ENCODE data around the gene MICALL1. TPM values are rescaled to one million over a fixed set of nuclear protein-coding genes. Genes with fewer than 3 reads are reported as not detected.
A peak's percentile ranks its signal among the peaks of the same experiment; 100 is the strongest.
"Not testable (repeated sequence)": the region's sequence is repeated elsewhere in the genome, so short reads cannot be mapped to it uniquely, and the experiment has no call there.

Gene MICALL1
- total RNA-seq, 6 experiments from 2014 or later, result 37.7 to 46.5 (median 40.5) TPM

DNA sequence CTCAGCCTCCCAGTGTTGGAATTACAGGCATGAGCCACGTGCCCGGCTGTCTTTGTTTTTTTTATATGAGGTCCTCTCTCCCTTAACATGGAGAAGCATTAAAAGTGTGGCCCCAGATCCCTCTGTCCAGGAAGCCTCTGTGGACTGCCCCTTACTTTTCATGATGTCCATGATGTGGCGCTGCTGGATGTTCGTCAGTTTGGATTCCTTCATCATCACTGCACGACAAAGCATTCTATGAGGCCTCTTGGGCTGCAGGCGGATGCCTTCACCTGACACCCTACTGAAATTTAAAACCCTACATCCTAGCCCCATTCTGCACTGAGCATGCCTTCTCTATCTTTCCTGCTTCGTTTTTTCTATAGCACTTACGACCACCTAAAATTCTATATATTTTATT, 45.2 kb downstream of the MICALL1 start:
- H3K27me3 Mint-ChIP-seq (ENCODE audit: insufficient read depth), result peaks cover 2% of the 10 kb centered on the region; the same call in 1 of the 2 replicates
- TF ChIP-seq, protein P1, sequence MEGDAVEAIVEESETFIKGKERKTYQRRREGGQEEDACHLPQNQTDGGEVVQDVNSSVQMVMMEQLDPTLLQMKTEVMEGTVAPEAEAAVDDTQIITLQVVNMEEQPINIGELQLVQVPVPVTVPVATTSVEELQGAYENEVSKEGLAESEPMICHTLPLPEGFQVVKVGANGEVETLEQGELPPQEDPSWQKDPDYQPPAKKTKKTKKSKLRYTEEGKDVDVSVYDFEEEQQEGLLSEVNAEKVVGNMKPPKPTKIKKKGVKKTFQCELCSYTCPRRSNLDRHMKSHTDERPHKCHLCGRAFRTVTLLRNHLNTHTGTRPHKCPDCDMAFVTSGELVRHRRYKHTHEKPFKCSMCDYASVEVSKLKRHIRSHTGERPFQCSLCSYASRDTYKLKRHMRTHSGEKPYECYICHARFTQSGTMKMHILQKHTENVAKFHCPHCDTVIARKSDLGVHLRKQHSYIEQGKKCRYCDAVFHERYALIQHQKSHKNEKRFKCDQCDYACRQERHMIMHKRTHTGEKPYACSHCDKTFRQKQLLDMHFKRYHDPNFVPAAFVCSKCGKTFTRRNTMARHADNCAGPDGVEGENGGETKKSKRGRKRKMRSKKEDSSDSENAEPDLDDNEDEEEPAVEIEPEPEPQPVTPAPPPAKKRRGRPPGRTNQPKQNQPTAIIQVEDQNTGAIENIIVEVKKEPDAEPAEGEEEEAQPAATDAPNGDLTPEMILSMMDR (IDR thresholded peaks at IDR 0.05), result 0 out of 2 replicates have a peak, but pooled peaks have one; percentile 22
- peaks cover 28% of the 10 kb centered on the region for H3K4me1 Mint-ChIP-seq (ENCODE audit: low read depth)
- no peaks in the 10 kb centered on the region for H3K9me3 Mint-ChIP-seq
- DNase-seq, result no peak
- H3K36me3 Mint-ChIP-seq (ENCODE audit: low read depth), result peaks cover 8% of the 10 kb centered on the region
- H3K27ac Mint-ChIP-seq, result peak overlapping the region; percentile 42; the same call in 1 of the 2 replicates
- no peak overlapping the region for H3K4me3 Mint-ChIP-seq

DNA sequence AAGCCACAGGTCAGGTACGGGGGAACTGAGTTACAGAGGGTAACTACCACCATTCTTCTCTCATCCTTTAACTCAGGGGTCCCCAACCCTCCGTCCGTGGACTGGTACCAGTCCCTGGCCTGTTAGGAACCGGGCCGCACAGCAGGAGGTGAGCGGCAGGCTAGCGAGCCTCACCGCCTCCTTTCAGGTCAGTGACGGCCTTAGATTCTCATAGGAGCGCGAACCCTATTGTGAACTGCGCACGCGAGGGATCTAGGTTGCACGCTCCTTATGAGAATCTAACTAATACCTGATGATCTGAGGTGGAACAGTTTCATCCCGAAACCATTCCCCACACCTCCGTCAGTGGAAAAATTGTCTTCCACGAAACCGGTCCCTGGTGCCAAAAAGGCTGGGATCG, 46.5 kb downstream of the MICALL1 start:
- not testable (repeated sequence) for H3K27me3 Mint-ChIP-seq (ENCODE audit: insufficient read depth); DNase-seq; H3K9me3 Mint-ChIP-seq
- Mint-ChIP-seq H3K27ac (peak overlapping the region; percentile 90), H3K36me3 (ENCODE audit: low read depth) (peaks cover 18% of the 10 kb centered on the region), H3K4me3 (peak overlapping the region; percentile 98), H3K4me1 (ENCODE audit: low read depth) (peaks cover 28% of the 10 kb centered on the region)

DNA sequence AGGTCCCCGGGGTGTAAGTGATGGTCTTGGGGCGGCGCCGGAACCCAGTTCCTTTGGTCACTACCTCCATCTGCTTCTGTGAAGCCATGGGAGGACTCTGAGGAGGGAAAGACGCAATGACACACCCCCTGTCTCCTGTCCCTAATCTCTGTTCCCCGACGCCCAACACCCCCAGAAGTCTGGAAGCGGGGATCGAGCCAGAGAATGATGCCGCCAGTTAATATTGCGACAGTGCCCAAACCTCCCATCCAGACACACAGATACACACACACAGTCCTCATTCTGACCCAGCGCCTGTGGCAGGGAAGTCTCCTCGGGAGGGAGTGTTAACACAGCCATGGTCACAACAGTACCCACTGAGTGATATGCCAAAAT, 47.0 kb downstream of the MICALL1 start:
- TF ChIP-seq, protein P1 (IDR thresholded peaks at IDR 0.05), result no peak
- H3K27me3 Mint-ChIP-seq (ENCODE audit: insufficient read depth), result peaks cover 5% of the 10 kb centered on the region; the same call in 1 of the 2 replicates
- DNase-seq, result peak; percentile 33
- peaks cover 28% of the 10 kb centered on the region for H3K4me1 Mint-ChIP-seq (ENCODE audit: low read depth)
- H3K27ac Mint-ChIP-seq, result peak overlapping the region; percentile 90
- H3K9me3 Mint-ChIP-seq, result no peaks in the 10 kb centered on the region
- H3K36me3 Mint-ChIP-seq (ENCODE audit: low read depth), result peaks cover 21% of the 10 kb centered on the region
- H3K4me3 Mint-ChIP-seq, result peak overlapping the region; percentile 98

DNA sequence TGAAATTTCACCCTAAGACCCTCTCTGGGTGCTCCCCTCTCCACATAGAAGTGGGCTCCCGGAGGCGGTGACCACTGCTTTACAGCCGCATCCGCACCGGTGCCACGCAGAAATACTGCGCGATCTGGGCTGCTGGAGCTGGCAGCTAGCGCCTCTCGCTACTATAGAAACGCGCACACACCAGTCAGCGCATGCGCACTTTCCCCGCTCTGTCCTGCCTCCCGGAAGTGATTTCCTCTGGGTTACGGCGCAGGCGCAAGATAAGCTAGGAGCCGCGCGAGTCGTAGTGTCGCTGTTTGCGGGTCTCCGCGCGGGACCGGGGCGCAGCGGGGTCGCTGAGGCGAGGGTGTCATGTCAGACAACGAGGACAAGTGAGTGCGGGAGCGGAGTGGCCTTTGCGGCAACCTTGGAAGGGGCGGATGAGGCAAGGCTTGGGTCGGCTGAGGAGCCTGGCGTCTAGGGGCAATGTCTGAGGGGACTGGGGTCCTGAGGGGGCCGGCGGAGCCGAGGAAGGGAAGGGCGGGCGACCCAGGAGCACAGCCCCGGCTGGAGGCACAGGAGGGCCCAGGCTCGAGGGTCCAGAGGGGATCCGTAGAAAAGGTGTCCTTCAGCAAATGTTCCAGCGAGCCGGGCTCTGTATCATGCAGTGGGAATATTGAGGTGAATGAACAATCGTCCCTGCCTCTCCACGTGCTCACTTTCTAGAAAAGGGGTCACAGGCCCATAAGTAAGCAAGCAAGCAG, 47.5 kb downstream of the MICALL1 start, which contains the start of the genes C22orf23 and POLR2F:
C22orf23 (minus strand) TSS at position 165 of the 743 bp plus-strand sequence. CDS start 452 bp downstream, outside the sequence.
POLR2F (plus strand) TSS at position 263 of the 743 bp plus-strand sequence; CDS start at position 352, 89 bp downstream.
- DNase-seq, result peak; percentile 93
- peaks cover 25% of the 10 kb centered on the region for H3K36me3 Mint-ChIP-seq (ENCODE audit: low read depth)

DNA sequence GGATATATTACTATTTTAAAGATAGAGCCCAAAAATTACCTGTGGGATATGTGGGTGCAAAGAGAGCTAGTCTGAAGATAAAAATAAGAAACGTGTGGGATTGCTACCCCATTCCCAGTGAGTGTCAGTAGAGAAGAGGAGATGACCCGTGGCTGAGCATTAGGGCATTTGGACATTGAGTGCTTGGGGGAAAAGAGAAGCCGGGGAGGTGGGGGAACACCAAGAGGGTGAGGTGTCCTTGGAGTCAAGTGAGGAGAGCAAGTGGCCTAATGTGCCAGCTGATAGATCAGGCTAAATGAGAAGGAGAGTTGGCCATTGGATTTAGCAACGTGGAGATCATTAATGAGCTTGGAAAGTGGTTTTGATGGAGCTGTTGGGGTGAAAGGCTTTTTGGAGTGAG, 48.6 kb downstream of the MICALL1 start:
- Mint-ChIP-seq H3K27ac (peak overlapping the region; percentile 90), H3K9me3 (no peaks in the 10 kb centered on the region), H3K36me3 (ENCODE audit: low read depth) (peaks cover 35% of the 10 kb centered on the region), H3K27me3 (ENCODE audit: insufficient read depth) (peaks cover 5% of the 10 kb centered on the region; the same call in 1 of the 2 replicates), H3K4me1 (ENCODE audit: low read depth) (peaks cover 28% of the 10 kb centered on the region), H3K4me3 (peak overlapping the region; percentile 98)
- TF ChIP-seq, protein P1 (IDR thresholded peaks at IDR 0.05), result no peak
- DNase-seq, result no peak

More for the DNA sequence above, 47.5 kb downstream of the MICALL1 start, which contains the start of the genes C22orf23 and POLR2F:
- Mint-ChIP-seq H3K4me1 (ENCODE audit: low read depth) (peaks cover 28% of the 10 kb centered on the region), H3K4me3 (peak within 1 kb of the TSS; percentile 98), H3K27ac (peak within 1 kb of the TSS; percentile 90), H3K27me3 (ENCODE audit: insufficient read depth) (peaks cover 5% of the 10 kb centered on the region; the same call in 1 of the 2 replicates), H3K9me3 (no peaks in the 10 kb centered on the region)
- TF ChIP-seq, protein P1 (IDR thresholded peaks at IDR 0.05), result no peak

DNA sequence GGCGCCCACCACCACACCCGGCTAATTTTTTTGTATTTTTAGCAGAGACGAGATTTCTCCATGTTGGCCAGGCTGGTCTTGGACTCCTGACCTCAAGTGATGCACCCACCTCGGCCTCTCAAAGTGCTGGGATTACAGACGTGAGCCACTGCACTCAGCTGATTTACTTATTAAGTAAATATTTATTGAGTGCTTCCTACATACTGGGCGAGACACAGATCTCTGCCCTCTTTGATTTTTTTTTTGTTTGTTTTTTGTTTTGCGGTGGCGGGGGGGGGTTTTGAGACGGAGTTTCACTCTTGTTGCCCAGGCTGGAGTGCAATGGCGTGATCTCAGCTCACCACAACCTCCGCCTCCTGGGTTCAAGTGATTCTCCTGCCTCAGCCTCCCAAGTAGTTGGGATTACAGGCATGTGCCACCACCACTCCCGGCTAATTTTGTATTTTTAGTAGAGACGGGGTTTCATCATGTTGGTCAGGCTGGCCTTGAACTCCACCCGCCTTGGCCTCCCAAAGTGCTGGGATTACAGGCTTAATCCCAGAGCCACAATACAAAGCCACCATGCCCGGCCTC, 49.8 kb downstream of the MICALL1 start:
- not testable (repeated sequence) for H3K4me3 Mint-ChIP-seq; H3K27ac Mint-ChIP-seq; DNase-seq; H3K9me3 Mint-ChIP-seq; H3K27me3 Mint-ChIP-seq (ENCODE audit: insufficient read depth)
- Mint-ChIP-seq H3K4me1 (ENCODE audit: low read depth) (peaks cover 28% of the 10 kb centered on the region), H3K36me3 (ENCODE audit: low read depth) (peaks cover 37% of the 10 kb centered on the region)

Data from HFFc6 (cell line).